HG03442 (cell line): ENCODE data around the gene DIAPH2.

Experiments
- ATAC-seq: cut with Tn5 transposase; IDR thresholded peaks from one replicate; pipeline ENCODE4 v1.9.1; 2021; ENCODE audit warnings: mild to moderate bottlenecking, moderate library complexity; ENCODE audit not compliant: unreplicated experiment

DIAPH2 gene

GRCh38 chrX:97039363-97040029, 354.9 kb downstream of the DIAPH2 start:
- ATAC-seq, result peak; percentile 95

- ATAC-seq, result no peak
These were observed 360.8 kb downstream of the DIAPH2 start for GRCh38 chrX:97045470-97045869.

- ATAC-seq, result no peak
These were observed 362.2 kb downstream of the DIAPH2 start for GRCh38 chrX:97046867-97047266.

- no peak for ATAC-seq
These were observed 365.8 kb downstream of the DIAPH2 start for GRCh38 chrX:97050392-97050791.

- no peak for ATAC-seq
These were observed 372.8 kb downstream of the DIAPH2 start for GRCh38 chrX:97057349-97057909.

GRCh38 chrX:97060020-97060419, 375.4 kb downstream of the DIAPH2 start:
- no peak for ATAC-seq

- ATAC-seq, result no peak
These were observed 380.4 kb downstream of the DIAPH2 start for GRCh38 chrX:97065066-97065465.

GRCh38 chrX:97065973-97066372, 381.3 kb downstream of the DIAPH2 start:
- no peak for ATAC-seq

GRCh38 chrX:97066381-97066780, 381.7 kb downstream of the DIAPH2 start:
- no peak for ATAC-seq

- no peak for ATAC-seq
These were observed 385.7 kb downstream of the DIAPH2 start for GRCh38 chrX:97070346-97070745.

- ATAC-seq, result no peak
These were observed 389.8 kb downstream of the DIAPH2 start for GRCh38 chrX:97074400-97074799.

- ATAC-seq, result no peak
These were observed 404.5 kb downstream of the DIAPH2 start for GRCh38 chrX:97089116-97089515.

GRCh38 chrX:97096385-97096784, 411.7 kb downstream of the DIAPH2 start:
- ATAC-seq, result no peak

- no peak for ATAC-seq
These were observed 418.3 kb downstream of the DIAPH2 start for GRCh38 chrX:97102938-97103337.

GRCh38 chrX:97109730-97110129, 425.1 kb downstream of the DIAPH2 start:
- no peak for ATAC-seq

- ATAC-seq, result no peak
These were observed 432.9 kb downstream of the DIAPH2 start for GRCh38 chrX:97117572-97117971.

GRCh38 chrX:97119474-97120109, 434.9 kb downstream of the DIAPH2 start:
- no peak for ATAC-seq

GRCh38 chrX:97123001-97123400, 438.4 kb downstream of the DIAPH2 start:
- ATAC-seq, result no peak

GRCh38 chrX:97126020-97126419, 441.4 kb downstream of the DIAPH2 start:
- no peak for ATAC-seq

- ATAC-seq, result no peak
These were observed 448.2 kb downstream of the DIAPH2 start for GRCh38 chrX:97132664-97133415.

- ATAC-seq, result no peak
These were observed 461.3 kb downstream of the DIAPH2 start for GRCh38 chrX:97145934-97146333.

GRCh38 chrX:97155816-97156215, 471.2 kb downstream of the DIAPH2 start:
- no peak for ATAC-seq
